ENCODE data around the gene RABGAP1L.

RABGAP1L gene

GRCh38 chr1:174663358-174663757, 504.0 kb downstream of the RABGAP1L start:
- Histone ChIP-seq H3K36me3 (ENCODE audit: control insufficient read depth, insufficient read depth, low read length) (no peaks in the 10 kb centered on the region; the same call in 1 of the 2 replicates), H3K27me3 (replicated peaks; ENCODE audit: control insufficient read depth, insufficient read depth, low read length) (no peaks in the 10 kb centered on the region), H3K4me3 (replicated peaks; ENCODE audit: low read depth, low read length) (no peak overlapping the region)
- DNase-seq (ENCODE audit: extremely low read depth, insufficient read length), result no peak
- TF ChIP-seq, protein P1, sequence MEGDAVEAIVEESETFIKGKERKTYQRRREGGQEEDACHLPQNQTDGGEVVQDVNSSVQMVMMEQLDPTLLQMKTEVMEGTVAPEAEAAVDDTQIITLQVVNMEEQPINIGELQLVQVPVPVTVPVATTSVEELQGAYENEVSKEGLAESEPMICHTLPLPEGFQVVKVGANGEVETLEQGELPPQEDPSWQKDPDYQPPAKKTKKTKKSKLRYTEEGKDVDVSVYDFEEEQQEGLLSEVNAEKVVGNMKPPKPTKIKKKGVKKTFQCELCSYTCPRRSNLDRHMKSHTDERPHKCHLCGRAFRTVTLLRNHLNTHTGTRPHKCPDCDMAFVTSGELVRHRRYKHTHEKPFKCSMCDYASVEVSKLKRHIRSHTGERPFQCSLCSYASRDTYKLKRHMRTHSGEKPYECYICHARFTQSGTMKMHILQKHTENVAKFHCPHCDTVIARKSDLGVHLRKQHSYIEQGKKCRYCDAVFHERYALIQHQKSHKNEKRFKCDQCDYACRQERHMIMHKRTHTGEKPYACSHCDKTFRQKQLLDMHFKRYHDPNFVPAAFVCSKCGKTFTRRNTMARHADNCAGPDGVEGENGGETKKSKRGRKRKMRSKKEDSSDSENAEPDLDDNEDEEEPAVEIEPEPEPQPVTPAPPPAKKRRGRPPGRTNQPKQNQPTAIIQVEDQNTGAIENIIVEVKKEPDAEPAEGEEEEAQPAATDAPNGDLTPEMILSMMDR (IDR thresholded peaks at IDR 0.05; ENCODE audit: insufficient read depth, low read length, poor library complexity, severe bottlenecking), result no peak

GRCh38 chr1:174666248-174666647, 506.9 kb downstream of the RABGAP1L start:
- H3K36me3 ChIP-seq (ENCODE audit: control insufficient read depth, insufficient read depth, low read length), result no peaks in the 10 kb centered on the region
- H3K27me3 ChIP-seq (replicated peaks; ENCODE audit: control insufficient read depth, insufficient read depth, low read length), result no peaks in the 10 kb centered on the region
- no peak overlapping the region for H3K4me3 ChIP-seq (replicated peaks; ENCODE audit: low read depth, low read length)
- DNase-seq (ENCODE audit: extremely low read depth, insufficient read length), result no peak
- TF ChIP-seq, protein P1 (IDR thresholded peaks at IDR 0.05; ENCODE audit: insufficient read depth, low read length, poor library complexity, severe bottlenecking), result no peak

DNA sequence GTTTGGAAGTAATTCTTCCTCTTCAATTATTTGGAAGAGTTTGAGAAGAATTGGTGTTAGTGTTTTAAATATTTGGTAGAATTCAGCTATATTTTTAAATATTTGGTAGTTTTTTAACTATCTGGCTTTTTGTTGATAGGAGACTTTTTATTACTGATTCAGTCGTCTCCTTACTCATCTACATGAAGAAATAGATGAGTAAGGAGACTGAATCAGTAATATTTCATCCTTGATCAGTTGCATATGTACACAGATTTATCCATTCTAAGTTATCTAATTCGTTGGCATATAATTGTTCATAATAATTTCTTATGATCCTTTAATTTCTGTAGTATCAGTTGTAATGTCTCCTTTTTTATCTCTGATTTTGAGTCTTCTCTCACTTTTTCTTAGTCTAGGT, 512.5 kb downstream of the RABGAP1L start:
- H3K27me3 ChIP-seq (replicated peaks; ENCODE audit: control insufficient read depth, insufficient read depth, low read length), result no peaks in the 10 kb centered on the region
- TF ChIP-seq, protein P1 (IDR thresholded peaks at IDR 0.05; ENCODE audit: insufficient read depth, low read length, poor library complexity, severe bottlenecking), result no peak
- DNase-seq (ENCODE audit: extremely low read depth, insufficient read length), result no peak
- no peak overlapping the region for H3K4me3 ChIP-seq (replicated peaks; ENCODE audit: low read depth, low read length)
- no peaks in the 10 kb centered on the region for H3K36me3 ChIP-seq (ENCODE audit: control insufficient read depth, insufficient read depth, low read length)

- Histone ChIP-seq H3K27me3 (replicated peaks; ENCODE audit: control insufficient read depth, insufficient read depth, low read length) (no peaks in the 10 kb centered on the region), H3K4me3 (replicated peaks; ENCODE audit: low read depth, low read length) (no peak overlapping the region), H3K36me3 (ENCODE audit: control insufficient read depth, insufficient read depth, low read length) (no peaks in the 10 kb centered on the region)
- DNase-seq (ENCODE audit: extremely low read depth, insufficient read length), result no peak
- TF ChIP-seq, protein P1 (IDR thresholded peaks at IDR 0.05; ENCODE audit: insufficient read depth, low read length, poor library complexity, severe bottlenecking), result no peak
Observed at GRCh38 chr1:174676856-174677255, 517.5 kb downstream of the RABGAP1L start.

GRCh38 chr1:174678657-174679056, 519.3 kb downstream of the RABGAP1L start:
- TF ChIP-seq, protein P1 (IDR thresholded peaks at IDR 0.05; ENCODE audit: insufficient read depth, low read length, poor library complexity, severe bottlenecking), result no peak
- no peak for DNase-seq (ENCODE audit: extremely low read depth, insufficient read length)
- no peaks in the 10 kb centered on the region for H3K36me3 ChIP-seq (ENCODE audit: control insufficient read depth, insufficient read depth, low read length)
- no peak overlapping the region for H3K4me3 ChIP-seq (replicated peaks; ENCODE audit: low read depth, low read length)
- H3K27me3 ChIP-seq (replicated peaks; ENCODE audit: control insufficient read depth, insufficient read depth, low read length), result no peaks in the 10 kb centered on the region

DNA sequence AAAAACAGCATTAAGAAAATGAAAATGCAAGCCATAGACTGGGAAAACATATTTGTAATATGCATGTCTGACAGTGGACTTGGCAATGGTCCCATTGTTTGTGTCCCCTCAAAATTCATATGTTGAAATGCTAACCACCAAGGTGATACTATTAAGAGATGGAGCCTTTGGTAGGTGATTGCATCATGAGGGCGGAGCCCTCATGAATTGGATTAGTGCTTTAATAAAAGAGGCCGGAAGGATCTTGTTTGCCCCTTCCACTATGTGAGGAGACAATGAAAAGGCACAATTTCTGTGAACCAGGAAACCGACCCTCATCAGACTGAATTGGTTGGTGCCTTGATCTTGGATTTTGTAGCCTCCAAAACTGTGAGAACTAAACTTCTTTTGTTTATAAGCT, 520.8 kb downstream of the RABGAP1L start:
- no peak overlapping the region for H3K4me3 ChIP-seq (replicated peaks; ENCODE audit: low read depth, low read length)
- DNase-seq (ENCODE audit: extremely low read depth, insufficient read length), result no peak
- TF ChIP-seq, protein P1 (IDR thresholded peaks at IDR 0.05; ENCODE audit: insufficient read depth, low read length, poor library complexity, severe bottlenecking), result no peak
- H3K27me3 ChIP-seq (replicated peaks; ENCODE audit: control insufficient read depth, insufficient read depth, low read length), result no peaks in the 10 kb centered on the region
- no peaks in the 10 kb centered on the region; the same call in 1 of the 2 replicates for H3K36me3 ChIP-seq (ENCODE audit: control insufficient read depth, insufficient read depth, low read length)

Measured in GM06990 (cell line).